HUES64 (cell line): ENCODE measurements around the gene TCF7L2.

Experiments
- H3K27ac ChIP-seq: 2 replicates; pipeline ENCODE4 v1.7.0; 2013; ENCODE audit warnings: low read depth, low read length, inconsistent platforms
- H3K27me3 ChIP-seq: 2 replicates; pipeline ENCODE4 v1.6.1; 2013; ENCODE audit warnings: mild to moderate bottlenecking, low read length; ENCODE audit not compliant: insufficient read depth
- H3K36me3 ChIP-seq: 2 replicates; pipeline ENCODE4 v1.6.1; 2013; ENCODE audit warnings: mild to moderate bottlenecking, low read length; ENCODE audit not compliant: insufficient read depth
- H3K4me1 ChIP-seq: 2 replicates; pipeline ENCODE4 v1.6.1; 2013; ENCODE audit warnings: mild to moderate bottlenecking, low read length, moderate library complexity; ENCODE audit not compliant: insufficient read depth
- H3K4me3 ChIP-seq: 2 replicates; pipeline ENCODE4 v1.5.1; 2013; ENCODE audit warnings: mild to moderate bottlenecking, low read length, moderate library complexity
- H3K9ac ChIP-seq: 2 replicates; pipeline ENCODE4 v1.6.1; 2013; ENCODE audit warnings: mild to moderate bottlenecking, low read depth, low read length
- H3K9me3 ChIP-seq: 2 replicates; pipeline ENCODE4 v1.6.1; 2013; ENCODE audit warnings: low read depth, low read length; ENCODE audit not compliant: insufficient read depth
- WGBS: fragments of 150-250, 120-280 bp; methylation state at CpG from one replicate; pipeline ENCODE4 v1.1.7; 2013; ENCODE audit warnings: missing lambda C conversion rate; 5-methylcytosine and 5-hydroxymethylcytosine counted together

The TCF7L2 gene

GRCh38 chr10:113177156-113177935 lies 227.3 kb downstream of the TCF7L2 start:
- WGBS = 84% methylated on average over 14 of the region's 16 CpGs
- no peak overlapping the region for H3K4me3 ChIP-seq
- H3K9me3 ChIP-seq = no peaks in the 10 kb centered on the region
- H3K27ac ChIP-seq = no peak overlapping the region
- H3K27me3 ChIP-seq = no peaks in the 10 kb centered on the region; the same call in 1 of the 2 replicates
- H3K4me1 ChIP-seq = peaks cover 28% of the 10 kb centered on the region
- H3K36me3 ChIP-seq = no peaks in the 10 kb centered on the region
- H3K9ac ChIP-seq = no peak overlapping the region

- Histone ChIP-seq H3K27ac (peak overlapping the region; percentile 35; the same call in 1 of the 2 replicates), H3K9ac (no peak overlapping the region), H3K9me3 (no peaks in the 10 kb centered on the region), H3K4me3 (no peak overlapping the region), H3K27me3 (no peaks in the 10 kb centered on the region; the same call in 1 of the 2 replicates), H3K4me1 (peaks cover 28% of the 10 kb centered on the region), H3K36me3 (no peaks in the 10 kb centered on the region)
- WGBS = 91% methylated on average over 11 of the region's 11 CpGs
Observed at GRCh38 chr10:113177936-113178335, 227.9 kb downstream of the TCF7L2 start.

GRCh38 chr10:113178771-113179170 lies 228.7 kb downstream of the TCF7L2 start:
- Histone ChIP-seq H3K27me3 (no peaks in the 10 kb centered on the region; the same call in 1 of the 2 replicates), H3K27ac (no peak overlapping the region; the same call in 1 of the 2 replicates), H3K9me3 (no peaks in the 10 kb centered on the region), H3K4me3 (no peak overlapping the region), H3K4me1 (peaks cover 28% of the 10 kb centered on the region), H3K36me3 (no peaks in the 10 kb centered on the region), H3K9ac (no peak overlapping the region)
- WGBS = 58% methylated on average over 3 of the region's 3 CpGs

DNA sequence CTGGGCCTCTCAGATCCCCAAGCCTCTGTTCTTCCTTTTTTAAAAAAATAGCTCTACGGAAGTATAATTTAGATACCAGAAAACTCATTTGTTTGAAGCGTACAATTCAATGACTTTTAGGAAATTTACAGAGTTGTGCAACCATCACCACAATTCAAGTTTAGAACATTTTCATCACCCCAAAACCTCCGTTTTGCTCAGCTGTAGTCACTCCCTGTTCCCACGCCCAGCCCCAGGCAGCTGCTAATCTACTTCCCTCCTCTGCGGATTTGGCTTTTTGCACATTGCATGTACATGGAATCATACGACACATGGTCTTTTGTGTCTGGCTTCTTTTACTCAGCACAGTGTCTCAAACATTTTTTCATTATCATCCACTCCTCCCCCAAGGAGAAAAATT lies 229.2 kb downstream of the TCF7L2 start:
- WGBS = 93% methylated on average over 6 of the region's 6 CpGs
- Histone ChIP-seq H3K9me3 (no peaks in the 10 kb centered on the region), H3K4me1 (peaks cover 28% of the 10 kb centered on the region), H3K36me3 (no peaks in the 10 kb centered on the region), H3K9ac (no peak overlapping the region), H3K27me3 (no peaks in the 10 kb centered on the region; the same call in 1 of the 2 replicates), H3K4me3 (no peak overlapping the region), H3K27ac (no peak overlapping the region; the same call in 1 of the 2 replicates)

- no peaks in the 10 kb centered on the region for H3K9me3 ChIP-seq
- H3K27ac ChIP-seq = no peak overlapping the region
- H3K4me3 ChIP-seq = no peak overlapping the region
- no peaks in the 10 kb centered on the region; the same call in 1 of the 2 replicates for H3K27me3 ChIP-seq
- peaks cover 28% of the 10 kb centered on the region for H3K4me1 ChIP-seq
- 96% methylated on average over 3 of the region's 3 CpGs for WGBS
- H3K9ac ChIP-seq = no peak overlapping the region
- H3K36me3 ChIP-seq = no peaks in the 10 kb centered on the region
Observed at GRCh38 chr10:113179966-113180365, 229.9 kb downstream of the TCF7L2 start.

DNA sequence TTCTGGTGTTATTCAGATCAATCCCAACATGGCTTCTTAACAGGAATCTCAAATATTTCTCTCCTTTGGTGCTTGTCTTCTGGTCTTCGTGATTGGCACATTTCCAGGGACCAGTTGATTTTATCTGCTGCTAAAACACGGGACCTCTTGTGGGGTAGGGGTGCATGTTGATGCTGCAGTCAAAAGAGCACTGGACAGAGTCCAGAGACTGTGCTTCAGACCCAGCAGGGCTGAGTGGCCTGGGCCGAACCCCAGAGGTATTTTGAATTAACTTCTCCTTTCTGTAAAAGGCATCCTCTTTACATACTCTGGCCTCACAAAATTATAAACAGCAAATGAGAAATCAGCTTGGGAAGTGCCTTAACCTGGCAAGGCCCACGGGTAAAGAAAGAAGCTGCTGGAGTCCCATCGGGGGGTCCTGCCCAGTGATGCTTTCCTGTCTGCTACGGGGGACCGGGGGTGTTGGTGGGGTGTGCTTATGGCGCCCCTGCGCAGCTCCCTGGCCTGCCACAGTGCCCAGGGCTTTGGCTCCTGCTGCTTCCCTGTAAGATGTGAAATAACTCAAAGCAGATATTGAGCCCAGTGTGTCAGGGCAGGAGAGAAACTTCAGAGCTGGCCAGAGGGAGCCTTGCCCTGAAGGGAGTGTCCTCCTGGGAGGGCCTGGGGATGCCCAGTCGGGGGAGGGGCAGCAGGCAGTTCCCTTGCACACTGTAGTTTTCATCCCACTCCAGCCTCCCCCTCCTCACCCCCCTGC lies 230.5 kb downstream of the TCF7L2 start:
- WGBS = 82% methylated on average over 10 of the region's 10 CpGs
- Histone ChIP-seq H3K9ac (no peak overlapping the region), H3K27me3 (no peaks in the 10 kb centered on the region; the same call in 1 of the 2 replicates), H3K27ac (no peak overlapping the region), H3K4me3 (no peak overlapping the region), H3K4me1 (peaks cover 28% of the 10 kb centered on the region), H3K36me3 (no peaks in the 10 kb centered on the region), H3K9me3 (no peaks in the 10 kb centered on the region)

GRCh38 chr10:113182154-113182553 lies 232.1 kb downstream of the TCF7L2 start:
- H3K4me3 ChIP-seq = no peak overlapping the region
- no peak overlapping the region for H3K27ac ChIP-seq
- peaks cover 27% of the 10 kb centered on the region for H3K4me1 ChIP-seq
- no peak overlapping the region for H3K9ac ChIP-seq
- no peaks in the 10 kb centered on the region for H3K9me3 ChIP-seq
- H3K27me3 ChIP-seq = no peaks in the 10 kb centered on the region; the same call in 1 of the 2 replicates
- no peaks in the 10 kb centered on the region for H3K36me3 ChIP-seq
- WGBS = 91% methylated on average over 2 of the region's 3 CpGs

GRCh38 chr10:113183573-113183972 lies 233.5 kb downstream of the TCF7L2 start:
- Histone ChIP-seq H3K4me1 (peaks cover 13% of the 10 kb centered on the region), H3K9ac (no peak overlapping the region), H3K27ac (no peak overlapping the region), H3K4me3 (no peak overlapping the region), H3K27me3 (no peaks in the 10 kb centered on the region; the same call in 1 of the 2 replicates), H3K36me3 (no peaks in the 10 kb centered on the region), H3K9me3 (no peaks in the 10 kb centered on the region)
- 93% methylated on average over 13 of the region's 13 CpGs for WGBS

DNA sequence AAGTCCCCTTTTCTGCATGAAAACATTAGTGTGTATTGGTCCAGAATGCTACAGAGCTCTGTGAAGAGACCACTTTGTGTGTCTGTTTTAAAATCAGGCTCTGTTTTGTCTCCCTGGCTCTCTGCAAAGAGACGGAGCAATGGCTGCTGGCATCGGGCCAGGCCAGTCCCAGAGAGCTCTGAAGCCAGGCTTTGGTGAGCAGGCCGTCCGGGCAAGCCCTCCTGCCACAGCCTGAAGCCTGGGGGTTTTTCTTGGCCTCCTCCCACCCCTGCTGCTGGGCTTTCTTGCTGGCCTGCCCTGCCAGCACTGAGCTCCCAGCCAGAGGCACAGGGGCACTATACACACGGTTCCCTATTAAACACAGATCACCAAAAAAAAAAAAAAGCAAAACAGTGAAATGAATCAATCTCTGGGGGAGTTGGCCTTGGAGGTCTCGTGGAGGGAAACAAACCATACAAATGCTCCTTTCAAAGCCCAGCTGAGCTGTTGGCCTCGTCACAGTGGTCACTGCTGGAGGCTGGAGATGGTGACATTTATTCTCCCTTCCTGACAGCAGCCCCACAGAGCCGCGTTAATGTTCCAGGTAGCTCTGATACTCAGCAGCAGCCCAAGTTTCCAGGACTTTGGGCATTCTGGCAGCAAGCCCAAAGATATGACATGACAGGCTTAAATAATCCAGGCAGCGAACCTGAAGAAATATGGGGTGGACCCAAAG lies 237.2 kb downstream of the TCF7L2 start:
- Histone ChIP-seq H3K9ac (no peak overlapping the region), H3K4me1 (no peaks in the 10 kb centered on the region), H3K27ac (no peak overlapping the region), H3K36me3 (no peaks in the 10 kb centered on the region), H3K9me3 (no peaks in the 10 kb centered on the region), H3K27me3 (no peaks in the 10 kb centered on the region), H3K4me3 (no peak overlapping the region)
- 87% methylated on average over 10 of the region's 10 CpGs for WGBS

GRCh38 chr10:113199459-113199858 lies 249.4 kb downstream of the TCF7L2 start:
- Histone ChIP-seq H3K27me3 (no peaks in the 10 kb centered on the region), H3K9ac (no peak overlapping the region), H3K36me3 (no peaks in the 10 kb centered on the region), H3K4me3 (no peak overlapping the region), H3K9me3 (no peaks in the 10 kb centered on the region), H3K4me1 (no peaks in the 10 kb centered on the region), H3K27ac (no peak overlapping the region)
- 77% methylated on average over 1 of the region's 1 CpG for WGBS

DNA sequence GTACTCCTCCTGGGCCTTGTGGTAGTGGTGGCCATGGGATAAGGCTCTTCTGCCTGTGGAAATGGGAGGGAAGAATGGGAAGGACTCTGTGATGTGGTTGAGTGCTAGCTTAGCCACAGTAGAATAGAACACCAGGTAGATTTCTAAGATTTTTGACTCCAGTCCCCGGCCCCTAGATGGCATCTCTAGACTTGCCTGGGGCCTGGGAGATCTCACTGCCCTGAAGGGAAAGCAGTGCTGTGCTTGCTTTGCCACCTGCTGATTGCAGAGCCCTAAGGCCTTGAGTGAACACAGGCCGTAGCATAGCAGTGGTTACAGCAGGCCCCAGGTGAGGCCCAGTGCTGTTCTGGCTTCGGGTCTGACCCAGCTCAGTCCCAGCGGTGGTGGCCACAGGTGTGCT lies 252.0 kb downstream of the TCF7L2 start:
- 87% methylated on average over 4 of the region's 4 CpGs for WGBS
- no peak overlapping the region for H3K4me3 ChIP-seq
- H3K36me3 ChIP-seq = no peaks in the 10 kb centered on the region
- peaks cover 3% of the 10 kb centered on the region; the same call in 1 of the 2 replicates for H3K9me3 ChIP-seq
- H3K9ac ChIP-seq = no peak overlapping the region
- H3K27ac ChIP-seq = no peak overlapping the region
- H3K4me1 ChIP-seq = no peaks in the 10 kb centered on the region
- H3K27me3 ChIP-seq = no peaks in the 10 kb centered on the region
